Stimulated activated CD4-positive, alpha-beta T cell treated with anti-CD3 and anti-CD28 coated beads, Interleukin-1b, Interleukin-23, amount 100 ng/mL, for 4 hours (primary cell): ENCODE results near the gene OR2Z1.
A peak's percentile ranks its signal among the peaks of the same experiment; 100 is the strongest.
"Not testable (repeated sequence)": the region's sequence is repeated elsewhere in the genome, so short reads cannot be mapped to it uniquely, and the experiment has no call there.

Source experiments
- DNase-seq, 2 donors: peaks; one replicate each; pipeline ENCODE4 v3.0.0-alpha.2; 2020; ENCODE audit warnings: low read depth in 2 of 2

Gene OR2Z1

GRCh38 chr19:8702350-8702749 lies 19.1 kb upstream of the OR2Z1 start:
- peak in 1 of 2 donors; percentile 22 for DNase-seq

GRCh38 chr19:8703223-8703622 lies 18.2 kb upstream of the OR2Z1 start:
- DNase-seq, result no peak

GRCh38 chr19:8705304-8705703 lies 16.1 kb upstream of the OR2Z1 start:
- DNase-seq, result not testable (repeated sequence)

GRCh38 chr19:8705742-8706141 lies 15.7 kb upstream of the OR2Z1 start:
- no peak for DNase-seq

GRCh38 chr19:8710337-8710736 lies 11.1 kb upstream of the OR2Z1 start:
- not testable (repeated sequence) for DNase-seq

- no peak for DNase-seq
Measured at GRCh38 chr19:8722032-8722431, 598 bp downstream of the OR2Z1 start.

GRCh38 chr19:8724276-8724675 lies 2.8 kb downstream of the OR2Z1 start:
- DNase-seq, result no peak

GRCh38 chr19:8731428-8732169 lies 10.2 kb downstream of the OR2Z1 start:
- DNase-seq, result no peak

- DNase-seq, result no peak
Measured at GRCh38 chr19:8738377-8738776, 16.9 kb downstream of the OR2Z1 start.

GRCh38 chr19:8739291-8740065 lies 18.0 kb downstream of the OR2Z1 start:
- DNase-seq, result not testable (repeated sequence)

- not testable (repeated sequence) for DNase-seq
Measured at GRCh38 chr19:8767257-8767656, 45.8 kb downstream of the OR2Z1 start.

GRCh38 chr19:8769265-8769664 lies 47.8 kb downstream of the OR2Z1 start:
- DNase-seq, result not testable (repeated sequence)

GRCh38 chr19:8773587-8773986 lies 52.2 kb downstream of the OR2Z1 start:
- not testable (repeated sequence) for DNase-seq
